Hematopoietic multipotent progenitor cell treated with erythropoietin and hydrocortisone succinate and interleukin-3 and kit ligand, for 4 days (in vitro differentiated cells): ENCODE measurements around the gene PLAGL2.

Experiments used
- DNase-seq: peaks from one replicate; pipeline ENCODE4 v3.0.0-alpha.2; 2015

PLAGL2 gene

DNA sequence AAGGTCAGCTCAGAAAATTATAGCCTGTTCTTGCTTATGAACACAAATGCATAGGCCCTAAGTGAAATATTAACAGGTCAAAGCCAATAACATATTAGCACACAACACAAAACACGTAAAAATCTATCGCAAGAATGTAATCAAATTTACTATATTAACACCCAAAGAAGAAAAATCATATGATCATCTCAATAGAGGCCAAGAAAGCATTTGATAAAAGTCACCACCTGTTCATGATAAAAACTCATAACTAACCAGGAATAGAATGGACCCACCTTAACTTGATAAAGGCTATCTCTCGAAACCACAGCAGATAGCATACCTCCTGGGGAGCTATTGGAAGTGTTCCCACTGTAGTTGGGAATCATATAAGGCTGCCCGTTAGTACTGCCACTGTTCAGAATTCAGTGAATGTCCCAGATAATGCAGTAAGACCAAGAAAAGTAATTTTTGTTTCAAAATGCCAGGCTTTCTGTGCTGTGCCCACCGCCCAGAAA lies 21.8 kb upstream of the PLAGL2 start:
- DNase-seq, result no peak

DNA sequence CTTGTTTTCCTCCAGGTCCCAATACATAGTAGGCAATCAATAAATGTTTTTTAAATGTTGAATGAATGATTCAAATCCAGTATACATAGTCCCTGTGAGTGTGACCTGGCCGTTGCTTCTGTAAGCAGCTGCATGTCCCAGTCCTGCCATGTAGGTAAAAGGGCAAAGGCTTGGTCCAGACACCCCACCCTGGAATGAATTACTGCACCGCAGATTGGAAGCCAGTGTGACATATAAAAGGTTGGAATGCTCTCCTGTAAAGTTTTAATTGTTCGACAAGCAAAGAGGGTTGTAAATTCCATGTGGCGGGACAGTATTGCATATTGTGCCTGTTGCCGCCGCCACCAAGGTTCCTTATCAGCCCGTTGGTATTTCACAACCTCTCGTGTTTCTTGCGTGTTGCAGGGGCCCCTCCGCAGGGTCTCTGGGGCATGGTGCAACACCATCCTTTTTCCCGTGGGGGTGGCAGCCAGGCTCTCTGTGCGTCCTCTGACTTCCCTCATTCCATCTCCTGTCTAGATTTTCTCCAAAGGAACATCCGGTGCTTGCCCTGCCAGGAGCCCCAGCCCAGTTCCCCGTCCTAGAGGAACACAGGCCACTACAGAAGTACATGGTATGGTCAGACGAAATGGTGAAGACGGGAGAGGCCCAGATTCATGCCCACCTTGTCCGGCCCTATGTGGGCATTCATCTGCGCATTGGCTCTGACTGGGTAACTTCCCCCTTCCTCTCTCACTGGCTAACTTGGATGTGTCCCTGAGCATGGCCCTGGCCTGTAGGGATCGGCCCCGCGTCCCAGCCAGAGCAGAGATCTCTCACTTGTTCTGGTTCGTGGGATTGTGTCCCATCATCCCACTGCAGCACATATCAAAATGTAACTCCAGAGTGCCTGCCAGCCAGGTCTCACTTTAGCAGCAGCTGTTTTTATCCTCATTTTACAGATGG lies 20.5 kb upstream of the PLAGL2 start:
- DNase-seq, result peak; percentile 78

DNA sequence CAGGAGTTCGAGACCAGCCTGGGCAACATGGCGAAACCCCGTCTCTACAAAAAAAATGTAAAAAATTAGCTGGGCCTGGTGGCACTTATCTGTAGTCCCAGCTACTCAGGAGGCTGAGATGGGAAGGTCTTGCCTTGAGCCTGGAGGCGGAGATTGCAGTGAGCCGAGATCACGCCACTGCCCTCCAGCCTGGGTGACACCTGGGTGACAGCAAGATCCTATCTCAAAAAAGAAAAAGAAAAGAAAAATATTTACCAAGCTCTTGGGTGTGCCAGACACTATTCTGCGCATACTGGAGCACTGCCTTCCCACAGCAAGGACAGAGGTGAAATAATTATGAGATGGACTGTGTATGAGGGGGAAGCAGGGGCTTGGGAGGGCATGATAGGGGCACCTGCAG lies 19.8 kb upstream of the PLAGL2 start:
- DNase-seq, result peak; percentile 20

DNA sequence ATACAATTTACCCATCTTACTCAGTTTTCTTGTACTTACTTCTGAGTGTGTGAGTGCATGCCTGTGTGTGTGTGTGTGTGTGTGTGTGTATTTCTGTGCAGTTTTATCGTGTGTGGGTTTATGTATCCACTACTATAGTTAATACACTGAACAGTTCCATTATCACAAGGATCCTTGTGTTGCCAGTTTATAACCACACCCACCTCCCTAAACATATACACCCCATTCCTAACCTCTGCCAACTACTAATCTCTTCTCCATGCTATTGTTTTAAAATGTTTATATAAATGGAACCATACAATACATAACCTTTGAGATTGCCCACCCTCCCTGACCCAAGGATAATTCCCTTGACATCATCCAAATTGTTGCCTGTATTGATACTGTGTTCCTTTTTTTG lies 18.8 kb upstream of the PLAGL2 start:
- peak; percentile 58 for DNase-seq

- no peak for DNase-seq
Measured at GRCh38 chr20:32224463-32224862, 16.9 kb upstream of the PLAGL2 start.

DNA sequence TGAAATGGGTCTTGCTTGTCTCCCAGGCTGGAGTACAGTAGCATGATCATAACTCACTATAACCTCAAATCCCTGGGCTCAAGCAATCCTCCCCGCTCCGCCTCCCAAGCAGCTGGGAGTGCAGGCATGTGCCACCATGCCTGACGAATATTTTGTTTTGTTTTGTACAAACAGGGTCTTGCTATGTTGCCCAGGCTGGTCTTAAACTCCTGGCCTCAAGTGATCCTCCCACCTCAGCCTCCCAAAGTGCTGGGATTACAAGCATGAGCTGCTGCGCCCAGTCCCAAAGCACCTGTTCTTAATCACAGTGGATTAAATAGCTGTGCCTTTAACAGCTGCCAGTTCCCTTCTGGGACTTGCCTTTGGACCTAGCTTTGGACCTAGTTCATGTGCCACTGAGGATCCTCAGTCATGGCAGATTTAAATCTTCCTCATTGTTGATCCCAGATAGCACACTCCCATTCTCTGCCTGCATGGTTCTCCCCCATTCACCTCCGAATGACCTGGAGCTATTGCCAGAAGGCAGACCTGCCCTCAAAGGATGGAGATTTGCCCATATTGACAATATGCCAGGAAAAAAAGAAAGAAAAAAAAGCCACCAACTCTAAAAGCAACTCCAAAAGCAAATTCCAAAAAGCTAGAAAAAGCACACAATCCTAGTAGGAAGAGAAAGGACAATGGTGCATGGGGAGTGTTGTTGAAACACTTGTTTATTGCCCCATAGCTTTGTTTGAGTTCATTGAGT lies 10.8 kb upstream of the PLAGL2 start:
- no peak for DNase-seq

GRCh38 chr20:32216179-32217142 lies 8.9 kb upstream of the PLAGL2 start:
- no peak for DNase-seq

- no peak for DNase-seq
Measured at GRCh38 chr20:32215729-32216128, 8.2 kb upstream of the PLAGL2 start.

GRCh38 chr20:32215147-32215546 lies 7.6 kb upstream of the PLAGL2 start:
- no peak for DNase-seq

DNA sequence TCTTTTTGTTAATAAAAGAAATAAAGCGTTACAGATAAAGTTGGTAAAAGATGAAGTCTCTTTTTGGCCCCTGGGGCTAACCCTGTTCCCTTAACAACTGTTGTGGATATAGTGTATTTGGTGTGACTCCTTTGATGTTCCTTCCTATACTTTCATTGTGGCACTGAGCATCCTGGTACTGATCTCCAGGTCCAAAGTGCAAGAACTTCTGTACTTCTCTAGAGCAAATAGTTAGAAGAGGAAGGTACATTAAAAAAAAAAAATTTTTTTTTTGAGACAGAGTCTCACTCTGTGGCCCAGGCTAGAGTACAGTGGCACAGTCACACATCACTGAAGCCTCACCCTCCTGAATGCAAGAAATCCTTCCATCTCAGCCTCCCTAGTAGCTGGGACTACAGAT lies 6.3 kb upstream of the PLAGL2 start:
- no peak for DNase-seq

GRCh38 chr20:32209850-32210605 lies 2.5 kb upstream of the PLAGL2 start:
- no peak for DNase-seq

DNA sequence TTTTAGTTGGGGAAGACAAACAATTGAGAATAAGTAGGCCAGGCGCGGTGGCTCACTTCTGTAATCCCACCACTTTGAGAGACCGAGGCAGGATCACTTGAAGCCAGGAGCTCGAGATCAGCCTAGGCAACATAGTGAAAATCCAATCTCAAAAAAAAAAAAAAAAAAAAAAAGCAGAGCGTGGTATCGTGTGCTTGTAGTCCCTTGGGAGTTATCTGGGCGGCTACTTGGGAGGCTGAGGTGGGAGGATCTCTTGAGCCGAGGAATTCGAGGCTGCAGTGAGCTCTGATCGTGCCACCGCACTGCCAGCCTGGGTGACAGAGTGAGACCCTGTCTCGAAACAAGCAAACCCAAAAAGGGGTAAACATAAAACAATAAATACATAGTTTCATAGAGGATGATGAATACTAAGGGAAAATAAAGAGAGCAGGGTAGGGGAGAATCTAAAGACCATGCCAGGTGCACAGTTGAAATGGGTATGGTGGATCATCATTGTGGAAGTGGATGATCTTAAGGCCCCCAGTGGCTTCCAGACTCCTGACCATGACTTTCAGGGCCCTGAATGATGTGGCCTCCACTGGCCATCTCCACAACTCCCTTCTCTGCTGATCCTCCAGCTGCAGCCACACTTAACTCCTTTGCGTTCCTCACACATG lies 1.1 kb upstream of the PLAGL2 start:
- no peak for DNase-seq

GRCh38 chr20:32206760-32207625 lies 550 bp downstream of the PLAGL2 start:
- peak; percentile 84 for DNase-seq

DNA sequence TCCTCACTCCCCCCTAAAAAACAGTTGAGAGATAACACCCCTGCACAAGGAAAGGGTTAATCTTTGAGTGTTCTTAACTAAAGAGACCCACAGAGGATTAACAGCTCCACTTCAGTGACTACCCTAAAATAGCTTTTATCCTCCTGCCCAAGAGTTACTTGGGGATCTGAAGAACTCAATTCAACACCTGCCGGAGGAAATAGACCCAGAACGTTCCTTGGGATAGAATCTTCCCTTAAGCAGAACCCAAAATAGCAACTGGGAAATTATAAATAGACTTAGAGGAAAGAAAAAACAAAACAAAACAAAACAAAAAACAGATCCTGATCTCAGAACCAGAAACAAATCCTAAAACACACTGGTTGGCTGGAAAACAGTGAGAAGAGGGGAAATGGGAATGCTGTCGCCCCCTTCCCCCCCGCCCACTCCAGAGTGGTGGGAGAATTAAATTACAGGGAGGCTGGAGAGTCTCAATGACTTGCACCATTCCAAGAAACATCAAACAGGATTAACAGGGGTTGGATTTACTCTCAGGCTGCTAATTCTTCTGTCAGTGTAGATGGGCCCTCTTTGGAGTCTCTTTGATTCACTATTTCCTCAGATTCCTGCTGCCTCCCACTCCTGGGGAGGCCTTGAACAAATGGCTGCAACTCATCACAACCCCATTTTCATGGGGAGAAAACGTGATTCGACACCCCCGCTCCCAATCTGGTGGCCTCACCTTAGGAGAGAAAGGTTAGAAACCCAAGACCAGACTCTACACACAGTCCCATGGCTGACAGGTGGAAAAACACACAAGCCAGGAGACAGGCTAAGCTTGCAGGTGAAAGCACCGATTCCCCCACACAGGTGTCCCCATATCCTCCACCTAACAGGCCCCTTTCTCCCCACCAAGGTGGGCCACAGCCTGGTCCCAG lies 1.4 kb downstream of the PLAGL2 start:
- no peak for DNase-seq

- peak; percentile 42 for DNase-seq
Measured at GRCh38 chr20:32205110-32205842, 2.3 kb downstream of the PLAGL2 start.

- DNase-seq, result no peak
Measured at GRCh38 chr20:32204205-32205109, 3.1 kb downstream of the PLAGL2 start.
